Measurements from ENCODE around the gene WWOX. TPM values are rescaled to one million over a fixed set of nuclear protein-coding genes. Genes with fewer than 3 reads are reported as not detected.

Gene WWOX
- total RNA-seq, 1 experiment from 2014 or later: 15.6 TPM

DNA sequence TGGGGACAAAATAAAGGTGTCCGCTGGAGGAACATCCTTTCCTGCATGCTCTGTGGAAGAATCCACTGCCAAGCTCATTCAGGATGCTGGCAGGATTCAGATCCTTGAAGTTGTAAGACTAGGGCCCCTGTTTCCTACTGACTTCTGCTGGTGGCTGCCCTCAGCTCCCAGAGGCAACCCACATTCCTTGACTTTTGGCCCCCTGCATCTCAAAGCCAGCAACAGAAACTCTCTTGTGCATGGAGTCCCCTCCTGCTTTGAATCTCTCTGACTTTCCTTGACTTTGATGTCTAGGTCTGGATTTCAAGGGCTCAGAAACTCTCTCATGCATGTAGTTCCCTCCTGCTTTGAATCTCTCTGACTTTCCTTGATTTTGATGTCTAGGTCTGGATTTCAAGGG, 461.5 kb downstream of the WWOX start:
- Histone ChIP-seq H2BK12ac (ENCODE audit: insufficient read length, low read depth, low read length) (no peak overlapping the region), H3K4me2 (ENCODE audit: insufficient read depth, insufficient read length, low read length) (no peak overlapping the region), H2BK5ac (ENCODE audit: insufficient read length, low read length) (no peak overlapping the region), H3K9me3 (ENCODE audit: control insufficient read depth, low read depth, low read length) (no peaks in the 10 kb centered on the region), H3K23me2 (ENCODE audit: insufficient read length, low read depth, low read length, poor library complexity, severe bottlenecking) (no peaks in the 10 kb centered on the region), H2BK20ac (ENCODE audit: low read depth, low read length, poor library complexity, severe bottlenecking) (no peak overlapping the region), H3K27me3 (ENCODE audit: insufficient read depth, low read length) (no peaks in the 10 kb centered on the region), H2BK120ac (ENCODE audit: low read depth, low read length, poor library complexity, severe bottlenecking) (no peak overlapping the region), H4K91ac (ENCODE audit: insufficient read length, low read depth, low read length) (no peak overlapping the region), H3K9ac (ENCODE audit: extremely low read depth, insufficient read length, low read length) (no peak overlapping the region), H4K20me1 (ENCODE audit: control insufficient read depth, insufficient read depth, insufficient read length) (no peaks in the 10 kb centered on the region), H3K56ac (ENCODE audit: insufficient read length, low read depth, low read length) (no peak overlapping the region), H4K5ac (ENCODE audit: insufficient read length, low read depth, low read length) (no peak overlapping the region), H3K23ac (ENCODE audit: insufficient read length, low read depth, low read length) (no peak overlapping the region), H4K8ac (replicated peaks; ENCODE audit: insufficient read length, low read depth, low read length) (no peak overlapping the region), H3K14ac (ENCODE audit: insufficient read depth, low read length) (no peak overlapping the region), H2AFZ (ENCODE audit: low read length) (no peak overlapping the region), H3K79me1 (ENCODE audit: insufficient read depth, low read depth, low read length, poor library complexity, severe bottlenecking) (no peaks in the 10 kb centered on the region), H3K79me2 (ENCODE audit: insufficient read depth, low read length) (no peaks in the 10 kb centered on the region), H3K4ac (ENCODE audit: low read depth, low read length) (no peak overlapping the region), H3K27ac (ENCODE audit: insufficient read length, low read depth, low read length) (no peak overlapping the region), H3K4me1 (ENCODE audit: insufficient read depth, low read length) (no peaks in the 10 kb centered on the region; the same call in 1 of the 2 replicates), H2AK5ac (ENCODE audit: insufficient read length, low read length) (no peak overlapping the region), H3K18ac (ENCODE audit: insufficient read length, low read depth, low read length) (no peak overlapping the region), H2BK15ac (ENCODE audit: low read depth, low read length) (no peak overlapping the region), H3T11ph (ENCODE audit: low read length) (no peak overlapping the region)
- peaks cover 6 to 9% of the 10 kb centered on the region in 2 experiments; a peak in 3 of 5 replicates for H3K9me3 Mint-ChIP-seq
- no CpG with 5 or more reads among the region's 1 CpG for WGBS (ENCODE audit: extremely low coverage, insufficient read length, low lambda C conversion rate)
- no peak overlapping the region for H3K4me3 Mint-ChIP-seq
- peak overlapping the region in 1 of 3 experiments; percentile 20; a peak in 1 of 7 replicates for H3K27ac Mint-ChIP-seq
- DNase-seq: no peak
- TF ChIP-seq, protein P1, sequence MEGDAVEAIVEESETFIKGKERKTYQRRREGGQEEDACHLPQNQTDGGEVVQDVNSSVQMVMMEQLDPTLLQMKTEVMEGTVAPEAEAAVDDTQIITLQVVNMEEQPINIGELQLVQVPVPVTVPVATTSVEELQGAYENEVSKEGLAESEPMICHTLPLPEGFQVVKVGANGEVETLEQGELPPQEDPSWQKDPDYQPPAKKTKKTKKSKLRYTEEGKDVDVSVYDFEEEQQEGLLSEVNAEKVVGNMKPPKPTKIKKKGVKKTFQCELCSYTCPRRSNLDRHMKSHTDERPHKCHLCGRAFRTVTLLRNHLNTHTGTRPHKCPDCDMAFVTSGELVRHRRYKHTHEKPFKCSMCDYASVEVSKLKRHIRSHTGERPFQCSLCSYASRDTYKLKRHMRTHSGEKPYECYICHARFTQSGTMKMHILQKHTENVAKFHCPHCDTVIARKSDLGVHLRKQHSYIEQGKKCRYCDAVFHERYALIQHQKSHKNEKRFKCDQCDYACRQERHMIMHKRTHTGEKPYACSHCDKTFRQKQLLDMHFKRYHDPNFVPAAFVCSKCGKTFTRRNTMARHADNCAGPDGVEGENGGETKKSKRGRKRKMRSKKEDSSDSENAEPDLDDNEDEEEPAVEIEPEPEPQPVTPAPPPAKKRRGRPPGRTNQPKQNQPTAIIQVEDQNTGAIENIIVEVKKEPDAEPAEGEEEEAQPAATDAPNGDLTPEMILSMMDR (conservative IDR thresholded peaks at IDR 0.05): no peak
- H3K36me3 Mint-ChIP-seq (ENCODE audit: insufficient read depth in 1 of 3, low read depth in 3 of 3): peaks cover 0 to 11% (median 6%) of the 10 kb centered on the region in 3 experiments; a peak in 3 of 7 replicates
- H3K4me1 Mint-ChIP-seq: peaks cover 0 to 3% of the 10 kb centered on the region in 2 experiments; a peak in 2 of 4 replicates
- peaks cover 2% of the 10 kb centered on the region; the same call in 1 of the 2 replicates for H3K27me3 Mint-ChIP-seq (ENCODE audit: low read depth)
